Mesodermal cell (in vitro differentiated cells): ENCODE measurements around the gene TMED5.

Experiments
- H3K27ac ChIP-seq: 2 replicates; pipeline ENCODE4 v1.7.0; 2013; ENCODE audit warnings: mild to moderate bottlenecking, low read depth, low read length, moderate library complexity; ENCODE audit not compliant: severe bottlenecking
- H3K36me3 ChIP-seq: 2 replicates; pipeline ENCODE4 v1.7.1; 2013; ENCODE audit warnings: mild to moderate bottlenecking, low read length, moderate library complexity; ENCODE audit not compliant: control insufficient read depth, insufficient read depth
- H3K4me1 ChIP-seq: one replicate; pipeline ENCODE4 v1.7.1; 2013; ENCODE audit warnings: mild to moderate bottlenecking, low read length; ENCODE audit not compliant: insufficient read depth, control insufficient read depth, poor library complexity, severe bottlenecking
- H3K4me3 ChIP-seq: 2 replicates; pipeline ENCODE4 v1.7.0; 2013; ENCODE audit warnings: low read length, control low read depth, mild to moderate bottlenecking; ENCODE audit not compliant: insufficient read depth, poor library complexity, severe bottlenecking; ENCODE audit errors: extremely low read depth
- H3K9me3 ChIP-seq: 2 replicates; pipeline ENCODE4 v1.7.1; 2013; ENCODE audit warnings: mild to moderate bottlenecking, low read length, moderate library complexity; ENCODE audit not compliant: control insufficient read depth
- WGBS, 2 experiments: methylation state at CpG; one replicate each; pipeline ENCODE4 v1.1.5; 2013; ENCODE audit warnings: missing lambda C conversion rate in 2 of 2; ENCODE audit not compliant: insufficient coverage in 2 of 2; 5-methylcytosine and 5-hydroxymethylcytosine counted together

The TMED5 gene

GRCh38 chr1:93124556-93125355, 55.5 kb downstream of the TMED5 start:
- Histone ChIP-seq H3K4me1 (no peaks in the 10 kb centered on the region), H3K9me3 (no peaks in the 10 kb centered on the region), H3K27ac (no peak overlapping the region), H3K36me3 (peaks cover 31% of the 10 kb centered on the region), H3K4me3 (no peak overlapping the region)
- 35 to 38% methylated on average over 3 to 4 of the region's 4 CpGs for WGBS, 2 experiments

GRCh38 chr1:93123201-93123783, 56.9 kb downstream of the TMED5 start:
- no peak overlapping the region for H3K27ac ChIP-seq
- peaks cover 29% of the 10 kb centered on the region for H3K36me3 ChIP-seq
- no peak overlapping the region for H3K4me3 ChIP-seq
- no peaks in the 10 kb centered on the region for H3K9me3 ChIP-seq
- WGBS, 2 experiments: no CpG with 5 or more reads among the region's 4 CpGs
- no peaks in the 10 kb centered on the region for H3K4me1 ChIP-seq

- H3K9me3 ChIP-seq: no peaks in the 10 kb centered on the region
- no peak overlapping the region for H3K27ac ChIP-seq
- H3K36me3 ChIP-seq: peaks cover 40% of the 10 kb centered on the region
- H3K4me3 ChIP-seq: no peak overlapping the region
- H3K4me1 ChIP-seq: no peaks in the 10 kb centered on the region
Measured at GRCh38 chr1:93120614-93121013, 59.6 kb downstream of the TMED5 start.

GRCh38 chr1:93114391-93114790, 65.8 kb downstream of the TMED5 start:
- Histone ChIP-seq H3K4me3 (no peak overlapping the region), H3K36me3 (peaks cover 58% of the 10 kb centered on the region), H3K27ac (no peak overlapping the region), H3K4me1 (no peaks in the 10 kb centered on the region), H3K9me3 (no peaks in the 10 kb centered on the region)
- 92 to 95% methylated on average over 2 of the region's 2 CpGs for WGBS, 2 experiments

- H3K36me3 ChIP-seq: peaks cover 50% of the 10 kb centered on the region
- 60% methylated on average over 1 of the region's 3 CpGs; no CpG with 5 or more reads in 1 of the 2 experiments for WGBS, 2 experiments
- H3K9me3 ChIP-seq: no peaks in the 10 kb centered on the region
- no peaks in the 10 kb centered on the region for H3K4me1 ChIP-seq
- no peak overlapping the region for H3K27ac ChIP-seq
- H3K4me3 ChIP-seq: no peak overlapping the region
Measured at GRCh38 chr1:93113127-93113526, 67.1 kb downstream of the TMED5 start.

GRCh38 chr1:93111561-93111960, 68.7 kb downstream of the TMED5 start:
- Histone ChIP-seq H3K36me3 (peaks cover 48% of the 10 kb centered on the region), H3K9me3 (no peaks in the 10 kb centered on the region), H3K27ac (no peak overlapping the region), H3K4me3 (no peak overlapping the region), H3K4me1 (no peaks in the 10 kb centered on the region)

GRCh38 chr1:93111065-93111464, 69.1 kb downstream of the TMED5 start:
- Histone ChIP-seq H3K36me3 (peaks cover 48% of the 10 kb centered on the region), H3K27ac (no peak overlapping the region), H3K9me3 (no peaks in the 10 kb centered on the region), H3K4me1 (no peaks in the 10 kb centered on the region), H3K4me3 (no peak overlapping the region)
- no CpG with 5 or more reads among the region's 1 CpG for WGBS, 2 experiments

GRCh38 chr1:93109578-93109977, 70.6 kb downstream of the TMED5 start:
- Histone ChIP-seq H3K9me3 (no peaks in the 10 kb centered on the region), H3K27ac (no peak overlapping the region), H3K4me1 (no peaks in the 10 kb centered on the region), H3K36me3 (peaks cover 52% of the 10 kb centered on the region), H3K4me3 (no peak overlapping the region)
- WGBS, 2 experiments: 94% methylated on average over 2 of the region's 2 CpGs; no CpG with 5 or more reads in 1 of the 2 experiments

- H3K4me3 ChIP-seq: no peak overlapping the region
- no peaks in the 10 kb centered on the region for H3K9me3 ChIP-seq
- H3K4me1 ChIP-seq: no peaks in the 10 kb centered on the region
- H3K36me3 ChIP-seq: peaks cover 59% of the 10 kb centered on the region
- no peak overlapping the region for H3K27ac ChIP-seq
- WGBS, 2 experiments: 100% methylated on average over 1 of the region's 2 CpGs; no CpG with 5 or more reads in 1 of the 2 experiments
Measured at GRCh38 chr1:93108335-93108734, 71.9 kb downstream of the TMED5 start.

- Histone ChIP-seq H3K27ac (no peak overlapping the region), H3K36me3 (peaks cover 51% of the 10 kb centered on the region), H3K4me3 (no peak overlapping the region), H3K4me1 (no peaks in the 10 kb centered on the region), H3K9me3 (no peaks in the 10 kb centered on the region)
- 90 to 94% methylated on average over 2 to 3 of the region's 4 CpGs for whole genome bisulfite sequencing, 2 experiments
Measured at GRCh38 chr1:93107395-93107794, 72.8 kb downstream of the TMED5 start.

GRCh38 chr1:93106226-93106625, 74.0 kb downstream of the TMED5 start:
- 100% methylated on average over 1 of the region's 2 CpGs; no CpG with 5 or more reads in 1 of the 2 experiments for WGBS, 2 experiments
- no peak overlapping the region for H3K4me3 ChIP-seq
- no peaks in the 10 kb centered on the region for H3K9me3 ChIP-seq
- H3K36me3 ChIP-seq: peaks cover 59% of the 10 kb centered on the region
- no peaks in the 10 kb centered on the region for H3K4me1 ChIP-seq
- no peak overlapping the region for H3K27ac ChIP-seq
